Stimulated activated CD4-positive, alpha-beta T cell treated with anti-CD3 and anti-CD28 coated beads, TNF-alpha, amount 100 ng/mL, for 1 hour (primary cell): ENCODE measurements around the gene DNAJC13.
"Not testable (repeated sequence)": the region's sequence is repeated elsewhere in the genome, so short reads cannot be mapped to it uniquely, and the experiment has no call there.

ENCODE experiments used
- DNase-seq, 3 donors: peaks; one replicate each; pipeline ENCODE4 v3.0.0-alpha.2; 2020; ENCODE audit warnings: low read depth in 3 of 3, low spot score in 1 of 3

Gene DNAJC13

GRCh38 chr3:132542577-132542976, 125.3 kb downstream of the DNAJC13 start:
- DNase-seq: no peak

- DNase-seq: no peak
Measured at GRCh38 chr3:132543011-132543739, 125.9 kb downstream of the DNAJC13 start.

- no peak for DNase-seq
Measured at GRCh38 chr3:132544130-132544529, 126.8 kb downstream of the DNAJC13 start.

DNA sequence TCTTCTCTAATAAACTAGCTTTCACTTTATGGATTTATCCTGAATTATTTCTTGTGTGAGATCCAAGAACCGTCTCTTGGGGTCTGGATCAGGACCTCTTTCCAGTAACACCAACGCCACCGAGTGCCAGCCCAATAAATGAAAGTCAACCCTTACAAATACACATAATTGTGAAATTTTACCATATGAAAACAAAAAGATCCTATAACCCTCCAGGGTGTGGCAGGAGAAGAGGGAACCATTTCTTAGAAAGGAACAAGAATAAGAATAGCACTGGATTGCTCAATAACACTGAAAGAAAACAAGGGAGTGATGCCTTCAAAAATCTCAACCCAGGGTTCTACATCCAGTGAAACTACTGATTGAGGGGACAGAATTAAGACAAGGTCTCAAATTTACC, 128.2 kb downstream of the DNAJC13 start:
- no peak for DNase-seq

DNA sequence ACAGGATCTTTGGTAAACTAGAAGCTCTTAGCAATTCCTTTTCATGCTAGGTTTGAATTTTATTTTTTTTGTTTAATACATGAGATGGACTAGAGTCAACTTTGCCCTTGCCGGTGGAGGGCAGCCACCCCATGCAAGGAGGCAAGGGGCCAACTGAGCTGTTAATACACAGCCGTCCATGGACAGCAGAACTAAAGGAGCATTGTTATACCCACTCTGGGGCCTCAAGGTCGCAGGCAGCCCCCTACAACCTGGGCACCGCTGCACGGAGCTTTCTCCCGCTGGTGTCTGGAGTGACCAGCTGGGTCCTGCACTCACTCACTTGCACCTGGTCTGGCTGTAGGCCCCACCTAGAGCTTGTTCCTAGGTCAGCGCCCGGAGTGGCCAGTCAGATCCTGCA, 131.9 kb downstream of the DNAJC13 start:
- DNase-seq: no peak

DNA sequence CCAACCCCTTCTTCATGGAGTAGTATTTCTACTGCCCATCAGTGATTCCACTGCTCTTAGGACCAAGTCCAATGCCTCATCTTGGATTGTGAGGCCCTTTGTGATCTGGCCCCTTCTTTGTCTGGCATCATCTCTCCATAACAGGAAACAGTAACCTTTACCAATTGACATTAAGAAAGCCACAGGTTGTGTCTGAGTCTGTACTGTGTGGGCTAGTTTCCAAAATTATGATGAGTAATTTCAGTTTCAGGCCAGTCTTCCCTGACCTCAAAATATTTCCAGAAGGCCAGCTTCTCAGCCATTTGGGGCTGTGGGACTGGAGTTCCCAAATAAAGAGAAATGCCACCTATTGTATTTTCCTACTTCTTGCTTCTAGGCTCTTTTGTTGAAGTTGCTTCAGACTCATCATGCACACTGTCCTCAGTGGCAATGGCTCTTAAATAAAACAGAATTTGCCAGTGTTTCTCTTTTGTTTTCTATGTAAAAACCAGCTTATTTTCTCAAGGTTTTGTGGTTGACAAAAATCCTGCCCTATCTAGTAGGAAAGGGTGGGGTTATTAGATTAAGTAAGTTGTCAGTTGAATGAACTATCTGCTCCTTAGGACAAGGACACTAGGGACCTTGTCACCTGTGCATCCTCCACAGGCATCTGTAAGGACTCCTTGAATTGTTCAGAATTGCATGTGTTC, 132.7 kb downstream of the DNAJC13 start:
- DNase-seq: no peak

DNA sequence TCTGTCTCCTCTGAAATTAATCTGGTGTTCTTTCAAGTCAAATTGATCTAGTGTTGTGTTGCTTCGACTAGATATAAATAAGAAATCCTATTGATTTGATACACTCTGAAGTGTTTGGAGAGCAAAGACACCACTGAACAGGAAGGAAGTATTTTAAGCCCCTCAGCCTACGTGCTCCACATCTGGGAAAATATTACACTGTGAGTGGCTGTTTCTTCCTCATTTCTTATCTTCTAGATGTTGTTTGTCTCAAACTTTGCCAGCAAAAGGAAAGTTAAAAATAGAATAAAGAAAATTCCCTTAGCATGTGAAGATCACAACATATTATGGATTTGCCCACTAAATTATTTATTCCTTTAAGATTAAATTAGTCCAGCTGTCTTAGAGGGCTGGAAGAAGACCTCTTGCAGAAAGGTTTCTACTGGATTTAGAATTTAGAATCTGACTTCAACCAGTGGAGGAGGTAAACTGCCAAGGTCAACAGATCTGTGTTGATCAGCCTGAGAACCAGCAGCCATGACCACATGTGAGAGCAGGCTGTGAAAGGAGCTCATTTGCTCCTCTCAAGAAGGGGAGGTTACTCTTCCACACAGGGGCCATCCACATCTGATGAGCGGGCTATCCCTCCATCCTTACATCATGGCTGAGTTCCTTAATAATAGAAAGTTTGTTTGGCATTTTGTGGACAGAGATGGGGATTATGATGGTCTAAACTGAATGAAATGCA, 133.4 kb downstream of the DNAJC13 start:
- DNase-seq: no peak

GRCh38 chr3:132553826-132554225, 136.5 kb downstream of the DNAJC13 start:
- DNase-seq: no peak

DNA sequence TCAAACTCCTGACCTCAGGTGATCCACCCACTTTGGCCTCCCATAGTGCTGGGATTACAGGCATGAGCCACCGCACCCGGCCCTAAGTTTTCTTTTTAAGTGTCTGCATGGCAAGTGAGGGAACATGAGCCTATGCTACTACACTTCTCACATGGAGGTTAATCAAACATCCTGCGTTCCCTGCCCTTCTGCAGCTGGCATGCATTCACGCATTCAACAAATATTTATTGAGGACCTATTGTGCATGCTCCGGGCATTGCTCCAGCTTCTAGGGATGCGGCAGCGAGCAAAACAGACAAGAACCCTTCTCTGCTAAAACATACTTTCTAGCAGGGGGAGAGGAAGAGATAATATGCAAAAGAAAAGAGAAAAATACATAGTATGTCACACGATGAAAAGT, 137.1 kb downstream of the DNAJC13 start:
- no peak for DNase-seq

GRCh38 chr3:132555306-132556035, 138.2 kb downstream of the DNAJC13 start:
- DNase-seq: no peak

GRCh38 chr3:132556036-132556386, 138.7 kb downstream of the DNAJC13 start:
- DNase-seq: not testable (repeated sequence)

- DNase-seq: no peak
Measured at GRCh38 chr3:132556508-132557159, 139.3 kb downstream of the DNAJC13 start.

DNA sequence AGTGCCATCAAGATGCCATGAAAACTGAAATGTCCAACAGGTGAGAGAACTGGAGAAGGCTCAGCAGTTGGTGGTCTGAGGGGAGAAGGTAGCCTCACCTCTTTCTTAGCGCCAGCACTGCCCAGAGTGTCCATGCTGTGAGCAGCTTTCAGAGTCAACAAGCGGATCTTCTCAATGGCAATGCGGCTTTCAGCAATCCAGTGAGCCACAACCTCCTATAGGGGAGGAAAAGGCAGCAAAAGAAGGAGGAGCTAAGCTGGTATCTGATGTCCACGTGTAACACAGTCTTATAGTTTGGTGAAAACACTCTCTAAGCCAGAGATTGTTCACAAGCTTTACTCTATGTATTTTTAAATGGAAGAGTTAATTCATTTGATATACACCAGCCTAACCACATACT, 143.7 kb downstream of the DNAJC13 start:
- DNase-seq: no peak

DNA sequence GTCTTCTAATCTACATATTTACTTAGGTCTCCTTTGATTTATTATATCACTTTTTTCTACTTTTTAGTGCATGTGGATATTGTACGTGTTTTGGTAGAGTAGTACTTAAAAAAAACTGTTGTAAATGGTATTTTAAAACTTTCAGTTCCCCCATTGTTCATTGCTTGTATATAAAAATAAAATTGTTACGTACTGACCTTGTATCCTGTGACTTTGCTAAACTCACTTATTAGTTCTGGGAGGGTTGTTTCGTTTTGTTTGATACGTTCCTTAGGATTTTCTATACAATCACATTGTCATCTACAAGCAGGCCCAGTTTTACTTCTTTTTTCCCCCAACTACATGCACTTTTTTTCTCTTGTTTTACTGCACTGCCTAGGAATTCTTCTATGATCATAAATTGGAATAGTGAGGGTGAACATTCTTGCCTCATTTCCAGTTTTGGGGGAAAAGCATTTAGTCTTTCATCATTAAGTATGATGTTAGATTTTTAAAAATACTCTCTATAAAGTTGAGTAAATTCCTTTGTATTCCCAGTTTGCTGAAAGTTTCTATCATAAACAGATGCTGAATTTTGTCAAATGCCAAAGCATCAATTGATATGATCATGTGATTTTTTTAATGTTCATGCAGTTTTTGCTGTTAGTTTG, 146.2 kb downstream of the DNAJC13 start:
- no peak for DNase-seq

DNA sequence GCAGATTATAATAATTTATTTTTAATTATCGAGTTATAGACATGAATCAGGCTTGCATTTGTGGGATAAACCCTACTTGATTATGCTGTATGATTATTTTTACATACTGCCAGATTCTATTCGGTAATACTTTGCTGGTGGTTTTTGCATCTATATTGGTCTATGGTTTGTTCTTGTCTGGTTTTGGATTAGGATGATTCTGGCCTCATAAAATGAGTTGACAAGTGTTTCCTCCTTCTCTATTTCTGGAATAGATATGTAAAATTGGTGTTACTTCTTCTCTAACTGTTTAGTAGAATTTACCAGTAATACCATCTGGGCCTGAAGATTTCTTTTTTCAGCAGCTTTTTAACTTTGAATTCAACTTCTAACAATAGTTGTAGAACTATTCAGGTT, 146.8 kb downstream of the DNAJC13 start:
- DNase-seq: no peak

DNA sequence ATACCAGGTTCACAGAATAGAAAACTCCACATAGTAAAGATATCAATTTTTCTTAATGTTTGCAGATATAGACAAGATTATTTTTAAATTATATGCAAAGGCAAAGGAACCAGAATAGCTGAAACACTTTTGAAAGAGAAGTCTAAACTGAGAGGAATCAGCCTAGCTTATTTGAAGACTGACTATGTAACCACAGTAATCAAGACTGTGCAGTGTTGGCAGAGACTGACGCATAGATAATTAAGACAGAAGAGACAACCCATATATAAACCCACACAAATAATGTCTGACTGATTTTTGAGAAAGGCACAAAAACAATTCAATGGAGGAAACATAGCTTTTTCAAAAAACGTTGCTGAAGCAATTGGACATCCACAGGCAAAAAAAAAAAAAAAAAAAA, 151.1 kb downstream of the DNAJC13 start:
- no peak for DNase-seq

- DNase-seq: no peak
Measured at GRCh38 chr3:132569153-132569552, 151.9 kb downstream of the DNAJC13 start.

DNA sequence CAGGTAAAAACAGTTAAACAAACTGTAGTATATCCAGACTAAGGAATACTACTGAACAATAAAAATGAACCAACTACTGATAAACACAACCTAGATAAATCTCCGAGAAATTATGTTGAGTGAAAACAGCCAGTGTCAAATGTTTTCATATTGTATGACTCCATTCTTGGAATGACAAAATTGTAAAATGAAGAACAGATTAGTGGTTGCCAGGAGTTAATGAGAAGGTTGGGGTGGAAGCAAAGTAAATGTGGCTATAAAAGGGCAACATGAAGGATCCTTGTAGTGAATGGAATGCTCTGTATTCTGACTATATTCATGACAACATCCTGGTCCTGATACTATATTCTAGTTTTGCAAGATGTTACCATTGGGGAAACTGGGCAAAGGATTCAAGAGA, 152.3 kb downstream of the DNAJC13 start:
- DNase-seq: no peak

DNA sequence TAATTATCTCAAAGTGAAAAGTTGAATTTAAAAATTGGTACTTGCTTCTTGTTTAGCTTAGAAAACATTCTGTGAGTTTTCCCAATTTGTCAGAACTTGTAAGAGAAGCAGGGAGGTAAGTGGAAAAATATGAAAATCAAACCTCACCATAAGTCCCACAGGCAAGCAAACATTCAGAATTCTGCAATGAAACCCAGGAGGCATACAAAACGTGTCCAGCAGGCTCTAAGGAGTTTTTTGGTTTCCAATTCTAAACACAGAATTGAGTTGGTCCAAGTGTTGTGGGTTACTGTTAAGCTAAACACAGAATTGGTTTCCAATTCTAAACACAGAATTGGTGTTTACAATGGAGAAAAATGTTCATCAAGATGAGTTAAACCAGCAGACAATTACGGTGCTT, 152.7 kb downstream of the DNAJC13 start:
- no peak for DNase-seq

DNA sequence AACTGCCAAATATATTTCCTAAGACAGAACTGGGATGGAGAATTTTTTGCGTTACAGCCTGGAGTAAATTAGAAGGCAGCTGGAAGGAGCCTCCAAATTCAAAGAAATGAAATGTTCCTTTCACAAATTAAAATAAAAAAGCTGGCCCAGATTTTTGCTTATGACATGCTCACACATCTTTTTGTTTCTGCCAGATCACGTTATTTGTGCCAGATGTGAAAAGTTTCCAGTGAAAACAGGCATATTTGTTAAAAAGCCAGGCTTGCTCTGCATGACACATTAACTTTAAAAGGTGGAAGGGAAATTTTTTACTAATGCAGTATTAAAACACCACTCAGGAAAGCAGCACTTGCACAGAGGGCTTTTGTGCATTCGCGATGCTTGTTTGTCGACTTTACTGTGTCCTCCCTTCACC, 156.5 kb downstream of the DNAJC13 start:
- DNase-seq: no peak

- no peak for DNase-seq
Measured at GRCh38 chr3:132587401-132587800, 170.1 kb downstream of the DNAJC13 start.
